Measurements from ENCODE around the gene SNX25.

GRCh38 chr4:185370268-185370949 lies 161.0 kb downstream of the SNX25 start:
- TF ChIP-seq, protein P1, sequence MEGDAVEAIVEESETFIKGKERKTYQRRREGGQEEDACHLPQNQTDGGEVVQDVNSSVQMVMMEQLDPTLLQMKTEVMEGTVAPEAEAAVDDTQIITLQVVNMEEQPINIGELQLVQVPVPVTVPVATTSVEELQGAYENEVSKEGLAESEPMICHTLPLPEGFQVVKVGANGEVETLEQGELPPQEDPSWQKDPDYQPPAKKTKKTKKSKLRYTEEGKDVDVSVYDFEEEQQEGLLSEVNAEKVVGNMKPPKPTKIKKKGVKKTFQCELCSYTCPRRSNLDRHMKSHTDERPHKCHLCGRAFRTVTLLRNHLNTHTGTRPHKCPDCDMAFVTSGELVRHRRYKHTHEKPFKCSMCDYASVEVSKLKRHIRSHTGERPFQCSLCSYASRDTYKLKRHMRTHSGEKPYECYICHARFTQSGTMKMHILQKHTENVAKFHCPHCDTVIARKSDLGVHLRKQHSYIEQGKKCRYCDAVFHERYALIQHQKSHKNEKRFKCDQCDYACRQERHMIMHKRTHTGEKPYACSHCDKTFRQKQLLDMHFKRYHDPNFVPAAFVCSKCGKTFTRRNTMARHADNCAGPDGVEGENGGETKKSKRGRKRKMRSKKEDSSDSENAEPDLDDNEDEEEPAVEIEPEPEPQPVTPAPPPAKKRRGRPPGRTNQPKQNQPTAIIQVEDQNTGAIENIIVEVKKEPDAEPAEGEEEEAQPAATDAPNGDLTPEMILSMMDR (IDR thresholded peaks at IDR 0.05): no peak
- no peak for TF ChIP-seq POLR2A (IDR thresholded peaks at IDR 0.05)
